ENCODE data around the gene NEU1.

NEU1 gene

GRCh38 chr6:31887173-31888007 is 24.8 kb upstream of the NEU1 start:
- TF ChIP-seq, protein P1, sequence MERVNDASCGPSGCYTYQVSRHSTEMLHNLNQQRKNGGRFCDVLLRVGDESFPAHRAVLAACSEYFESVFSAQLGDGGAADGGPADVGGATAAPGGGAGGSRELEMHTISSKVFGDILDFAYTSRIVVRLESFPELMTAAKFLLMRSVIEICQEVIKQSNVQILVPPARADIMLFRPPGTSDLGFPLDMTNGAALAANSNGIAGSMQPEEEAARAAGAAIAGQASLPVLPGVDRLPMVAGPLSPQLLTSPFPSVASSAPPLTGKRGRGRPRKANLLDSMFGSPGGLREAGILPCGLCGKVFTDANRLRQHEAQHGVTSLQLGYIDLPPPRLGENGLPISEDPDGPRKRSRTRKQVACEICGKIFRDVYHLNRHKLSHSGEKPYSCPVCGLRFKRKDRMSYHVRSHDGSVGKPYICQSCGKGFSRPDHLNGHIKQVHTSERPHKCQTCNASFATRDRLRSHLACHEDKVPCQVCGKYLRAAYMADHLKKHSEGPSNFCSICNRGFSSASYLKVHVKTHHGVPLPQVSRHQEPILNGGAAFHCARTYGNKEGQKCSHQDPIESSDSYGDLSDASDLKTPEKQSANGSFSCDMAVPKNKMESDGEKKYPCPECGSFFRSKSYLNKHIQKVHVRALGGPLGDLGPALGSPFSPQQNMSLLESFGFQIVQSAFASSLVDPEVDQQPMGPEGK (CRISPR knock-in tag; IDR thresholded peaks at IDR 0.05; ENCODE audit: borderline replicate concordance): no peak
- TF ChIP-seq ZC3H10 (CRISPR knock-in tag; IDR thresholded peaks at IDR 0.05) (no peak), TCF4 (CRISPR knock-in tag; IDR thresholded peaks at IDR 0.05; ENCODE audit: borderline replicate concordance) (no peak), ZNF8 (CRISPR knock-in tag; IDR thresholded peaks at IDR 0.05) (no peak), GLIS3 (CRISPR knock-in tag; IDR thresholded peaks at IDR 0.05) (no peak), ZFP3 (CRISPR knock-in tag; IDR thresholded peaks at IDR 0.05) (no peak), CREB5 (CRISPR knock-in tag; IDR thresholded peaks at IDR 0.05; ENCODE audit: low read depth) (no peak), OSR1 (CRISPR knock-in tag; IDR thresholded peaks at IDR 0.05) (no peak), POU6F1 (CRISPR knock-in tag; IDR thresholded peaks at IDR 0.05; ENCODE audit: borderline replicate concordance, low read depth) (no peak), CSDC2 (CRISPR knock-in tag; IDR thresholded peaks at IDR 0.05) (no peak), ZNF565 (CRISPR knock-in tag; conservative IDR thresholded peaks at IDR 0.05; ENCODE audit: low read depth) (no peak), PPARA (CRISPR knock-in tag; IDR thresholded peaks at IDR 0.05; ENCODE audit: borderline replicate concordance) (no peak), ZFP30 (CRISPR knock-in tag; IDR thresholded peaks at IDR 0.05) (no peak)
- TF ChIP-seq, protein P2, sequence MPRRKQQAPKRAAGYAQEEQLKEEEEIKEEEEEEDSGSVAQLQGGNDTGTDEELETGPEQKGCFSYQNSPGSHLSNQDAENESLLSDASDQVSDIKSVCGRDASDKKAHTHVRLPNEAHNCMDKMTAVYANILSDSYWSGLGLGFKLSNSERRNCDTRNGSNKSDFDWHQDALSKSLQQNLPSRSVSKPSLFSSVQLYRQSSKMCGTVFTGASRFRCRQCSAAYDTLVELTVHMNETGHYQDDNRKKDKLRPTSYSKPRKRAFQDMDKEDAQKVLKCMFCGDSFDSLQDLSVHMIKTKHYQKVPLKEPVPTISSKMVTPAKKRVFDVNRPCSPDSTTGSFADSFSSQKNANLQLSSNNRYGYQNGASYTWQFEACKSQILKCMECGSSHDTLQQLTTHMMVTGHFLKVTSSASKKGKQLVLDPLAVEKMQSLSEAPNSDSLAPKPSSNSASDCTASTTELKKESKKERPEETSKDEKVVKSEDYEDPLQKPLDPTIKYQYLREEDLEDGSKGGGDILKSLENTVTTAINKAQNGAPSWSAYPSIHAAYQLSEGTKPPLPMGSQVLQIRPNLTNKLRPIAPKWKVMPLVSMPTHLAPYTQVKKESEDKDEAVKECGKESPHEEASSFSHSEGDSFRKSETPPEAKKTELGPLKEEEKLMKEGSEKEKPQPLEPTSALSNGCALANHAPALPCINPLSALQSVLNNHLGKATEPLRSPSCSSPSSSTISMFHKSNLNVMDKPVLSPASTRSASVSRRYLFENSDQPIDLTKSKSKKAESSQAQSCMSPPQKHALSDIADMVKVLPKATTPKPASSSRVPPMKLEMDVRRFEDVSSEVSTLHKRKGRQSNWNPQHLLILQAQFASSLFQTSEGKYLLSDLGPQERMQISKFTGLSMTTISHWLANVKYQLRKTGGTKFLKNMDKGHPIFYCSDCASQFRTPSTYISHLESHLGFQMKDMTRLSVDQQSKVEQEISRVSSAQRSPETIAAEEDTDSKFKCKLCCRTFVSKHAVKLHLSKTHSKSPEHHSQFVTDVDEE (CRISPR knock-in tag; IDR thresholded peaks at IDR 0.05): no peak
- TF ChIP-seq, protein P3, sequence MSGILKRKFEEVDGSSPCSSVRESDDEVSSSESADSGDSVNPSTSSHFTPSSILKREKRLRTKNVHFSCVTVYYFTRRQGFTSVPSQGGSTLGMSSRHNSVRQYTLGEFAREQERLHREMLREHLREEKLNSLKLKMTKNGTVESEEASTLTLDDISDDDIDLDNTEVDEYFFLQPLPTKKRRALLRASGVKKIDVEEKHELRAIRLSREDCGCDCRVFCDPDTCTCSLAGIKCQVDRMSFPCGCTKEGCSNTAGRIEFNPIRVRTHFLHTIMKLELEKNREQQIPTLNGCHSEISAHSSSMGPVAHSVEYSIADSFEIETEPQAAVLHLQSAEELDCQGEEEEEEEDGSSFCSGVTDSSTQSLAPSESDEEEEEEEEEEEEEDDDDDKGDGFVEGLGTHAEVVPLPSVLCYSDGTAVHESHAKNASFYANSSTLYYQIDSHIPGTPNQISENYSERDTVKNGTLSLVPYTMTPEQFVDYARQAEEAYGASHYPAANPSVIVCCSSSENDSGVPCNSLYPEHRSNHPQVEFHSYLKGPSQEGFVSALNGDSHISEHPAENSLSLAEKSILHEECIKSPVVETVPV (CRISPR knock-in tag; IDR thresholded peaks at IDR 0.05): no peak
- no peak for ATAC-seq

GRCh38 chr6:31886541-31886991 is 23.9 kb upstream of the NEU1 start:
- no peak for TF ChIP-seq BACH2 (CRISPR knock-in tag; IDR thresholded peaks at IDR 0.05; ENCODE audit: borderline replicate concordance)
- TF ChIP-seq OSR1 (CRISPR knock-in tag; IDR thresholded peaks at IDR 0.05): no peak
- TF ChIP-seq GLIS3 (CRISPR knock-in tag; IDR thresholded peaks at IDR 0.05): no peak
- no peak for TF ChIP-seq ARNTL (CRISPR knock-in tag; IDR thresholded peaks at IDR 0.05; ENCODE audit: borderline replicate concordance, low read depth)
- no peak for TF ChIP-seq ESRRG (CRISPR knock-in tag; IDR thresholded peaks at IDR 0.05)
- TF ChIP-seq, protein P1 (CRISPR knock-in tag; IDR thresholded peaks at IDR 0.05; ENCODE audit: borderline replicate concordance): no peak
- TF ChIP-seq CREB5 (CRISPR knock-in tag; IDR thresholded peaks at IDR 0.05; ENCODE audit: low read depth): no peak
- no peak for TF ChIP-seq ZFP30 (CRISPR knock-in tag; IDR thresholded peaks at IDR 0.05)
- no peak for TF ChIP-seq ZNF70 (CRISPR knock-in tag; IDR thresholded peaks at IDR 0.05)
- no peak for TF ChIP-seq ISL1 (CRISPR knock-in tag; IDR thresholded peaks at IDR 0.05)
- TF ChIP-seq, protein P3 (CRISPR knock-in tag; IDR thresholded peaks at IDR 0.05): no peak
- TF ChIP-seq PPARA (CRISPR knock-in tag; IDR thresholded peaks at IDR 0.05; ENCODE audit: borderline replicate concordance): no peak
- TF ChIP-seq ZC3H10 (CRISPR knock-in tag; IDR thresholded peaks at IDR 0.05): no peak
- no peak for TF ChIP-seq CSDC2 (CRISPR knock-in tag; IDR thresholded peaks at IDR 0.05)
- TF ChIP-seq ZNF8 (CRISPR knock-in tag; IDR thresholded peaks at IDR 0.05): no peak
- TF ChIP-seq ZFP3 (CRISPR knock-in tag; IDR thresholded peaks at IDR 0.05): no peak
- ATAC-seq: no peak
